ENCODE data around the gene SEMA4A. TPM values are rescaled to one million over a fixed set of nuclear protein-coding genes. Genes with fewer than 3 reads are reported as not detected.
A peak's percentile ranks its signal among the peaks of the same experiment; 100 is the strongest.
"Not testable (repeated sequence)": the region's sequence is repeated elsewhere in the genome, so short reads cannot be mapped to it uniquely, and the experiment has no call there.

SEMA4A gene
- 0.25 TPM for polyA plus RNA-seq (2013, experiment 1 of 2; ENCODE audit: insufficient read length)
- polyA plus RNA-seq (2013, experiment 2 of 2; ENCODE audit: insufficient read length), result 0.66 TPM

DNA sequence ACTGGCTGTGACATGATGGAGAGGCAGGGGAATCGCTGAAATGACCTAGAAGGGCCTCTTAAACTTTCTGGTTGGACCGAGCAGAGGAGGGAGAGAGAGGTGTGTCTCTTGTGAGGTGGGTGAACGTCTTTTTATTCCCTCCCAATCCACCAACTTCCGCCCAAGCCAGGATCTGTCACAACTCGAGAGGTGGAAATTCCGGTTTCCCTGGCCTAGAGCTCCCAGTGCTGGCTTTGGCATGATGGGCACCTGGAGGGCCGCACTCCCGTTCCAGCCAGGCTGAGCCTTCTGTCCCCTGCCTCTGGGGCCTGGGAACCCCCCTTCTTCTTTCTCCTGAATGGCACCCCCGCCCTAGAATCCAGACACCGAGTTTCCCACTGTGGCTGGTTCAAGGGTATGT lies at the start of gene SEMA4A:
SEMA4A (plus strand) TSS at position 224 of the 400 bp plus-strand sequence. CDS start 994 bp downstream, outside the sequence.
- DNase-seq, result no peak

- DNase-seq, result peak; percentile 89
Measured at GRCh38 chr1:156104065-156104810, 49.1 kb upstream of the SEMA4A start.

DNA sequence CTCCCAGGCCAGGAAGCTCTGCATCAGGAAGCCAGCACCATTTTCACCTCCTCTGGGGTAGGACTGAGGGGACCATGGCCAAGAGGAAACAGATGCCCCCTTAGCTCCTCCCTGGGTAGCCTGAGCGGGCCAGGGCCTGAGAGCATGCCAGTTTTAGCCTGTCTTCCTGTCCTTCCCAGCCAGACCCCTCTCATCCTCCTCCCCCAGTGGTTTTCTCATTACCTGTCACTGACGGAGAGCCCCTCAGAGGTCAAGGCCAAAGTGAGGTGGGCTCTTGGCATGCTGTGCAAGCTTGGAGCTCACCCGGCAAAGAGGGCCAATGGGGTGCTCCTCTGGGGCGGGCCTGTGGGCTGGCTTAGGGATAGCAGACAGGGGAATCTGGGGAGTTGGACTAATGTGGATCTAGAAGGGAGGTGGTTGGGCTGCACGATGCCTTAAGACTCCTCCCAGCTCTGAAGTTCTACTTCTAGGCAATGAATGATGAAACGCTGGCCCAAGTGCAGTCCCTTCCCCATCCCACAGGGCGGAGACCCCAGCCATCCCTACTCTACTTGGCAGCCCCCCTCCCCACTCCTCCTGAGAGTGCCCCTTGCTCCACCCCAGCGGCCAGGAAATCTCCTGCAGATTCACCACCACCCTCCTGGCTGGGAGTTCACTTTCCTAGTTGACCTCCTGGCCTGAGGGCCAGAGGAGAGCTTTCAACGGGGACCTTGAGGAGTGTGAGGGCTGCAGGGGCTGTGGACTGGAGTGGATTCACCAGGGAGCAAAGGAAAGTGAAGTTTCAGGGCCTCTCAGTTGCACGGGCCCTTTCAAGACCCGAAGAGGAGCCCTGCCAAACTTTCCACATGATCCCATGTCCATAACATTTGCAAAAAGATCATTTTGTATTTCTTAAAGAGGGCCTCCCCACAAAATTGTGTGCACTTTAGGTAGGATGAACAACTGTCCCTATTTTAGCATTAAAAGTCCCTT lies 48.2 kb upstream of the SEMA4A start:
- DNase-seq, result peak; percentile 71

- DNase-seq, result peak; percentile 77
Measured at GRCh38 chr1:156106624-156107488, 46.5 kb upstream of the SEMA4A start.

- no peak for DNase-seq
Measured at GRCh38 chr1:156108057-156108456, 45.3 kb upstream of the SEMA4A start.

- DNase-seq, result no peak
Measured at GRCh38 chr1:156108664-156109241, 44.6 kb upstream of the SEMA4A start.

- DNase-seq, result no peak
Measured at GRCh38 chr1:156110252-156110651, 43.1 kb upstream of the SEMA4A start.

DNA sequence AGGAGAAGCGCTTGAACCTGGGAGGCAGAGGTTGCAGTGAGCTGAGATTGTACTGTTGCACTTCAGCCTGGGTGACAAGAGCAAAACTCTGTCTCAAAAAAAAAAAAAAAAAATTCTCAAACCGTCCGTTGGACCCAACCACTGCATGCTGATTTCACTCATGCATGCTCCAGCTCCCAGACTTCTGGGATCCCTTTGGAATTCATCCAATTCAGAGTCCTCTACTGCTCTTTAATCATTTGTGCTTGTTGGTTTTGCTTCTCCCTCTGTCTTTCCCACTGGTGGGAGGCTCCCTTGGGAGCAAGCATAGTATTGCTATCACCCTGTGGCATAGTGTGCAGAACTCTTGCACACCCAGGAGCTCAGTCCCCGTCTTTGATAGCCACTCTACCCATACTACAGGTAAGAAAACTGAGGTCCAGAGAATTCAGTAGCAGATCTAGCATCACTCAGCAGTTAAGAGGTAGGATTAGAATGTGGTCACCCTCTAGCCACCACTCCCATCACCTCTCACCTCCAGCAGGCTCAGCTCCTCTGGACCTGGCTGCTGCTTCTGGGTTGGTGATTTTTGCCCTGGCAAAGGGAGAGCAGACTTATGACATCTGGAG lies 41.9 kb upstream of the SEMA4A start:
- DNase-seq, result no peak

- DNase-seq, result no peak
Measured at GRCh38 chr1:156112276-156113137, 40.9 kb upstream of the SEMA4A start.

DNA sequence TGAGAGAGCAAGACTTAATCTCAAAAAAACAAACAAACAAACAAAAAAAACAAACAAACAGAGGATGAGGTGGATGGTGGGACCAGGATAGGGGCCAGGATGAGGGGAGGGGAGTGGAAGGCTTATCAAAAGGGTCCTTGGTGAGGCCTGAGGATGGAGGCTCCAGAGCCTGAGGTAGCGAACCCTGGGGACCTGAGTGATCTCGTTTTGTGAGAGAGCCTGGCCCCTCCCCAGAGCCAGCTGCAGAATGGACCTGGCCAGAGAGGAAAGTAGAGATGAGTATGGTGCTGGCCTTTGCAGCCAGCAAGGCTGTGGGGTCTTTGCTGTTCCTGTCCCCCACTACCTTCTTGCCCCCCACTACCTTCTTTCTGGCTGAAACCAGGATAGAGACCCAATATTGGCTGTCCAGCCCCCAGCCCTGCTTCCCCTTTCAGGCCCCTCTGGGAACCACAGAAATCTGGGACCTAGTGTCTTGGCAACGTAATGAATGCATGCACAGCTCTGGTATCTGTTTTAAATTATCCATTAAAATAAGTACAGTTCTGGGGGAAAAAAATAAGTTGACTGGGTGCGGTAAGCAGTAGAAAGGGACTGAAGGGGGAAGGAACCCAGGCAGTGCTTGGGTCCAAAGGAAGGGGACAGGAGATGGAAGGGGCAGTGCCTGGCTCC lies 40.0 kb upstream of the SEMA4A start:
- peak; percentile 53 for DNase-seq

GRCh38 chr1:156114101-156114918 lies 39.1 kb upstream of the SEMA4A start, which contains the start of gene LMNA:
Gene LMNA, plus strand, starts transcription at chr1:156114711. Its CDS starts 208 bp downstream, at chr1:156114919.
- peak; percentile 97 for DNase-seq

DNA sequence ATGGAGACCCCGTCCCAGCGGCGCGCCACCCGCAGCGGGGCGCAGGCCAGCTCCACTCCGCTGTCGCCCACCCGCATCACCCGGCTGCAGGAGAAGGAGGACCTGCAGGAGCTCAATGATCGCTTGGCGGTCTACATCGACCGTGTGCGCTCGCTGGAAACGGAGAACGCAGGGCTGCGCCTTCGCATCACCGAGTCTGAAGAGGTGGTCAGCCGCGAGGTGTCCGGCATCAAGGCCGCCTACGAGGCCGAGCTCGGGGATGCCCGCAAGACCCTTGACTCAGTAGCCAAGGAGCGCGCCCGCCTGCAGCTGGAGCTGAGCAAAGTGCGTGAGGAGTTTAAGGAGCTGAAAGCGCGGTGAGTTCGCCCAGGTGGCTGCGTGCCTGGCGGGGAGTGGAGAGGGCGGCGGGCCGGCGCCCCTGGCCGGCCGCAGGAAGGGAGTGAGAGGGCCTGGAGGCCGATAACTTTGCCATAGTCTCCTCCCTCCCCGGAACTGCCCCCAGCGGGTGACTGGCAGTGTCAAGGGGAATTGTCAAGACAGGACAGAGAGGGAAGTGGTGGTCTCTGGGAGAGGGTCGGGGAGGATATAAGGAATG lies 38.4 kb upstream of the SEMA4A start:
- DNase-seq, result no peak

- peak; percentile 72 for DNase-seq
Measured at GRCh38 chr1:156115514-156116374, 37.6 kb upstream of the SEMA4A start.

GRCh38 chr1:156116731-156117130 lies 36.7 kb upstream of the SEMA4A start:
- not testable (repeated sequence) for DNase-seq

- DNase-seq, result no peak
Measured at GRCh38 chr1:156117414-156118176, 35.8 kb upstream of the SEMA4A start.

GRCh38 chr1:156118177-156118868 lies 35.1 kb upstream of the SEMA4A start:
- DNase-seq, result no peak

Data from fibroblast of skin of back (primary cell).